HEK293T (cell line): Measurements from ENCODE around the gene TBC1D17.

Experiments
- ARNT ChIP-seq: fragments of 450-650 bp; IDR thresholded peaks from 2 replicates; pipeline ENCODE4 v1.6.1; 2017; ENCODE audit warnings: mild to moderate bottlenecking
- BHLHE40 ChIP-seq: fragments of 450-650 bp; IDR thresholded peaks from 2 replicates; pipeline ENCODE4 v1.6.1; 2016; ENCODE audit warnings: mild to moderate bottlenecking, moderate library complexity, borderline replicate concordance
- ELF4 ChIP-seq: fragments of 450-650 bp; IDR thresholded peaks from 2 replicates; pipeline ENCODE4 v1.6.1; 2017; ENCODE audit warnings: antibody characterized with exemption
- FOXA1 ChIP-seq: fragments of 450-650 bp; IDR thresholded peaks from 2 replicates; pipeline ENCODE4 v1.6.1; 2016; ENCODE audit warnings: mild to moderate bottlenecking
- FOXK2 ChIP-seq: fragments of 450-650 bp; IDR thresholded peaks from 2 replicates; pipeline ENCODE4 v1.6.1; 2016; ENCODE audit warnings: mild to moderate bottlenecking
- FOXM1 ChIP-seq: fragments of 450-650 bp; IDR thresholded peaks from 2 replicates; pipeline ENCODE4 v1.6.1; 2017; ENCODE audit warnings: mild to moderate bottlenecking, borderline replicate concordance
- L3MBTL2 ChIP-seq: fragments of 450-650 bp; conservative IDR thresholded peaks from 2 replicates; pipeline ENCODE4 v1.6.1; 2016; ENCODE audit warnings: mild to moderate bottlenecking
- LEF1 ChIP-seq: fragments of 450-650 bp; IDR thresholded peaks from 2 replicates; pipeline ENCODE4 v1.6.1; 2017; ENCODE audit warnings: mild to moderate bottlenecking, borderline replicate concordance
- PKNOX1 ChIP-seq: fragments of 450-650 bp; IDR thresholded peaks from 2 replicates; pipeline ENCODE4 v1.6.1; 2016
- SP1 ChIP-seq: fragments of 450-650 bp; IDR thresholded peaks from 2 replicates; pipeline ENCODE4 v1.6.1; 2017
- SUZ12 ChIP-seq: fragments of 450-650 bp; IDR thresholded peaks from 2 replicates; pipeline ENCODE4 v1.6.1; 2016; ENCODE audit warnings: mild to moderate bottlenecking
- TARDBP ChIP-seq: fragments of 450-650 bp; IDR thresholded peaks from 2 replicates; pipeline ENCODE4 v1.6.1; 2016
- ZNF384 ChIP-seq: fragments of 450-650 bp; IDR thresholded peaks from 2 replicates; pipeline ENCODE4 v1.6.1; 2016

- TF ChIP-seq LEF1 (no peak), PKNOX1 (no peak), FOXA1 (no peak), SUZ12 (no peak), ELF4 (no peak), SP1 (no peak), FOXM1 (no peak), L3MBTL2 (no peak), FOXK2 (no peak), TARDBP (no peak), BHLHE40 (no peak), ARNT (no peak), ZNF384 (no peak)
These were observed 33.1 kb upstream of the TBC1D17 start for GRCh38 chr19:49844138-49845095.
